GM23338 (cell line): Measurements from ENCODE around the gene TLR1. TPM values are rescaled to one million over a fixed set of nuclear protein-coding genes. Genes with fewer than 3 reads are reported as not detected.

Experiments
- ATAC-seq: fragments of 200-7000 bp; cut with Tn5 transposase; 3 replicates; pipeline ENCODE4 v1.9.1; 2020
- DNase-seq: peaks from one replicate; pipeline ENCODE4 v3.0.0-alpha.2; 2015; ENCODE audit warnings: low spot score
- H2AFZ ChIP-seq: fragments of 200-600 bp; sonication (generic); 2 replicates; pipeline ENCODE4 v1.8.0; 2016; ENCODE audit warnings: antibody characterized with exemption, mild to moderate bottlenecking, moderate library complexity
- H3F3A ChIP-seq: fragments of 200-600 bp; sonication (generic); replicated peaks from 2 replicates; pipeline ENCODE4 v1.8.0; 2017; ENCODE audit warnings: antibody characterized with exemption, mixed run types, low read depth
- H3K27ac ChIP-seq: fragments of 200-600 bp; sonication (generic); 2 replicates; pipeline ENCODE4 v1.6.1; 2016; ENCODE audit warnings: low read depth
- H3K27me3 ChIP-seq: fragments of 200-600 bp; sonication (generic); 2 replicates; pipeline ENCODE4 v1.8.0; 2016; ENCODE audit warnings: mild to moderate bottlenecking, mixed run types, moderate library complexity; ENCODE audit not compliant: insufficient read depth
- H3K36me3 ChIP-seq: fragments of 200-600 bp; sonication (generic); 2 replicates; pipeline ENCODE4 v1.8.0; 2016; ENCODE audit warnings: mild to moderate bottlenecking; ENCODE audit not compliant: insufficient read depth
- H3K4me1 ChIP-seq: fragments of 200-600 bp; sonication (generic); 2 replicates; pipeline ENCODE4 v1.8.0; 2016; ENCODE audit warnings: mild to moderate bottlenecking, moderate library complexity; ENCODE audit not compliant: insufficient read depth
- H3K4me2 ChIP-seq: fragments of 200-600 bp; sonication (generic); 2 replicates; pipeline ENCODE4 v1.7.1; 2017; ENCODE audit warnings: mixed run types
- H3K4me3 ChIP-seq: fragments of 200-600 bp; sonication (generic); 2 replicates; pipeline ENCODE4 v1.6.1; 2016; ENCODE audit warnings: mixed run types
- H3K79me2 ChIP-seq: fragments of 200-600 bp; sonication (generic); replicated peaks from 2 replicates; pipeline ENCODE4 v1.8.0; 2017; ENCODE audit warnings: mild to moderate bottlenecking; ENCODE audit not compliant: insufficient read depth
- H3K9me2 ChIP-seq: fragments of 200-600 bp; sonication (generic); 2 replicates; pipeline ENCODE4 v1.8.0; 2017; ENCODE audit not compliant: insufficient read depth
- H4K20me1 ChIP-seq: fragments of 200-600 bp; sonication (generic); replicated peaks from 2 replicates; pipeline ENCODE4 v1.8.0; 2017; ENCODE audit warnings: mild to moderate bottlenecking; ENCODE audit not compliant: insufficient read depth
- H3K27ac Mint-ChIP-seq: 2 replicates; pipeline ENCODE4 v1.8.0; 2020; ENCODE audit warnings: inconsistent platforms, mild to moderate bottlenecking, moderate library complexity, mixed read lengths
- H3K27me3 Mint-ChIP-seq: 3 replicates; pipeline ENCODE4 v1.8.0; 2022; ENCODE audit warnings: low read depth, mild to moderate bottlenecking, moderate library complexity, mixed read lengths, inconsistent platforms; ENCODE audit not compliant: insufficient read depth, poor library complexity
- H3K36me3 Mint-ChIP-seq: 3 replicates; pipeline ENCODE4 v1.8.0; 2021; ENCODE audit warnings: low read depth, mild to moderate bottlenecking, inconsistent platforms, moderate library complexity, mixed read lengths
- H3K4me1 Mint-ChIP-seq: 3 replicates; pipeline ENCODE4 v1.8.0; 2020; ENCODE audit warnings: mild to moderate bottlenecking, inconsistent platforms, mixed read lengths
- H3K4me3 Mint-ChIP-seq: 3 replicates; pipeline ENCODE4 v1.8.0; 2021; ENCODE audit warnings: moderate library complexity, mild to moderate bottlenecking, inconsistent platforms, mixed read lengths
- H3K9me3 Mint-ChIP-seq: 3 replicates; pipeline ENCODE4 v1.8.0; 2020; ENCODE audit warnings: moderate library complexity, mild to moderate bottlenecking, inconsistent platforms, mixed read lengths
- CREB1 ChIP-seq: fragments of 250-450 bp; sonication (Bioruptor Pico); IDR thresholded peaks from 2 replicates; pipeline ENCODE4 v1.5.0; 2020; ENCODE audit warnings: low read depth, mild to moderate bottlenecking, moderate library complexity
- CTCF ChIP-seq, 2 experiments: fragments of 200-600 bp in 1 of 2; sonication (generic) in 1 of 2; conservative IDR thresholded peaks; 2 replicates each; pipeline versions ENCODE4 v1.5.1 to v1.6.1; 2016 to 2017; ENCODE audit warnings: antibody characterized with exemption in 2 of 2, low read depth in 2 of 2, mild to moderate bottlenecking in 2 of 2, moderate library complexity in 1 of 2
- ETS1 ChIP-seq: IDR thresholded peaks from 2 replicates; pipeline ENCODE4 v1.6.1; 2016; ENCODE audit warnings: antibody characterized with exemption
- EZH2 ChIP-seq: fragments of 200-600 bp; sonication (generic); IDR thresholded peaks from one replicate; pipeline ENCODE4 v1.8.0; 2017; ENCODE audit warnings: antibody characterized with exemption, mild to moderate bottlenecking, low read depth; ENCODE audit not compliant: unreplicated experiment
- EZH2phosphoT487 ChIP-seq: fragments of 200-600 bp; sonication (generic); IDR thresholded peaks from one replicate; pipeline ENCODE4 v1.8.1; 2018; ENCODE audit warnings: antibody characterized with exemption; ENCODE audit not compliant: unreplicated experiment
- JUNB ChIP-seq: IDR thresholded peaks from one replicate; pipeline ENCODE4 v1.6.1; 2016; ENCODE audit warnings: antibody characterized with exemption; ENCODE audit not compliant: unreplicated experiment
- NANOG ChIP-seq: IDR thresholded peaks from 2 replicates; pipeline ENCODE4 v1.6.1; 2016; ENCODE audit warnings: antibody characterized with exemption, borderline replicate concordance
- POLR2AphosphoS5 ChIP-seq: IDR thresholded peaks from 2 replicates; pipeline ENCODE4 v1.6.1; 2016; ENCODE audit warnings: antibody characterized with exemption, low read depth
- REST ChIP-seq: IDR thresholded peaks from one replicate; pipeline ENCODE4 v1.6.1; 2018; ENCODE audit warnings: antibody characterized with exemption; ENCODE audit not compliant: unreplicated experiment
- STAT1 ChIP-seq: IDR thresholded peaks from one replicate; pipeline ENCODE4 v1.6.1; 2016; ENCODE audit warnings: antibody characterized with exemption; ENCODE audit not compliant: unreplicated experiment
- ZNF114 ChIP-seq: fragments of 250-450 bp; sonication (Bioruptor Pico); IDR thresholded peaks from 2 replicates; pipeline ENCODE4 v1.5.0; 2020; ENCODE audit warnings: mild to moderate bottlenecking, moderate library complexity
- ZNF331 ChIP-seq: fragments of 250-450 bp; sonication (Bioruptor Pico); IDR thresholded peaks from 2 replicates; pipeline ENCODE4 v1.5.0; 2020; ENCODE audit warnings: low read depth, mild to moderate bottlenecking, moderate library complexity
- polyA plus RNA-seq: library from polyadenylated mRNA; unstranded; fragments of >200 nt; fragmentation: Nextera tagmentation; extraction: Ambion mirVana; gene quantifications from 2 replicates; pipeline ENCODE4 v1.2.1, GENCODE V29; 2016
- total RNA-seq: library from RNA; depleted of rRNA; stranded (reverse); fragments of >200 nt; shearing (Covaris generic); gene quantifications from 2 replicates; pipeline ENCODE4 v1.2.3, GENCODE V29; 2014
- TF ChIP-seq, protein P1 (sequence below): fragments of 250-450 bp; sonication (Bioruptor Pico); IDR thresholded peaks from 2 replicates; pipeline ENCODE4 v1.5.0; 2020; ENCODE audit warnings: mild to moderate bottlenecking, moderate library complexity

TLR1 gene
- total and polyA plus RNA-seq, 2 experiments from 2014 or later = 0.07 TPM; not detected in 1

- Mint-ChIP-seq H3K27ac (no peak overlapping the region), H3K27me3 (peaks cover 1% of the 10 kb centered on the region), H3K4me1 (no peaks in the 10 kb centered on the region), H3K4me3 (no peak overlapping the region), H3K9me3 (peaks cover 3% of the 10 kb centered on the region; the same call in 2 of the 3 replicates), H3K36me3 (no peaks in the 10 kb centered on the region)
- Histone ChIP-seq H3K36me3 (no peaks in the 10 kb centered on the region), H3F3A (no peaks in the 10 kb centered on the region), H2AFZ (no peak overlapping the region), H3K27ac (no peak overlapping the region), H3K79me2 (no peaks in the 10 kb centered on the region), H3K4me3 (no peak overlapping the region), H3K9me2 (0 out of 2 replicates have a peak, but pooled peaks cover 9% of the 10 kb centered on the region), H4K20me1 (no peaks in the 10 kb centered on the region), H3K4me2 (no peak overlapping the region), H3K27me3 (no peaks in the 10 kb centered on the region), H3K4me1 (no peaks in the 10 kb centered on the region)
- DNase-seq (no peak), ATAC-seq (no peak)
- TF ChIP-seq CREB1 (CRISPR knock-in tag) (no peak), POLR2AphosphoS5 (no peak), JUNB (no peak), NANOG (no peak), EZH2 (no peak), ETS1 (no peak), CTCF (conservative IDR thresholded peaks at IDR 0.05; ENCODE audit: low read depth in 2 of 2) (no peak), REST (no peak), EZH2phosphoT487 (no peak), ZNF114 (CRISPR knock-in tag) (no peak), STAT1 (no peak), ZNF331 (no peak)
- TF ChIP-seq, protein P1, sequence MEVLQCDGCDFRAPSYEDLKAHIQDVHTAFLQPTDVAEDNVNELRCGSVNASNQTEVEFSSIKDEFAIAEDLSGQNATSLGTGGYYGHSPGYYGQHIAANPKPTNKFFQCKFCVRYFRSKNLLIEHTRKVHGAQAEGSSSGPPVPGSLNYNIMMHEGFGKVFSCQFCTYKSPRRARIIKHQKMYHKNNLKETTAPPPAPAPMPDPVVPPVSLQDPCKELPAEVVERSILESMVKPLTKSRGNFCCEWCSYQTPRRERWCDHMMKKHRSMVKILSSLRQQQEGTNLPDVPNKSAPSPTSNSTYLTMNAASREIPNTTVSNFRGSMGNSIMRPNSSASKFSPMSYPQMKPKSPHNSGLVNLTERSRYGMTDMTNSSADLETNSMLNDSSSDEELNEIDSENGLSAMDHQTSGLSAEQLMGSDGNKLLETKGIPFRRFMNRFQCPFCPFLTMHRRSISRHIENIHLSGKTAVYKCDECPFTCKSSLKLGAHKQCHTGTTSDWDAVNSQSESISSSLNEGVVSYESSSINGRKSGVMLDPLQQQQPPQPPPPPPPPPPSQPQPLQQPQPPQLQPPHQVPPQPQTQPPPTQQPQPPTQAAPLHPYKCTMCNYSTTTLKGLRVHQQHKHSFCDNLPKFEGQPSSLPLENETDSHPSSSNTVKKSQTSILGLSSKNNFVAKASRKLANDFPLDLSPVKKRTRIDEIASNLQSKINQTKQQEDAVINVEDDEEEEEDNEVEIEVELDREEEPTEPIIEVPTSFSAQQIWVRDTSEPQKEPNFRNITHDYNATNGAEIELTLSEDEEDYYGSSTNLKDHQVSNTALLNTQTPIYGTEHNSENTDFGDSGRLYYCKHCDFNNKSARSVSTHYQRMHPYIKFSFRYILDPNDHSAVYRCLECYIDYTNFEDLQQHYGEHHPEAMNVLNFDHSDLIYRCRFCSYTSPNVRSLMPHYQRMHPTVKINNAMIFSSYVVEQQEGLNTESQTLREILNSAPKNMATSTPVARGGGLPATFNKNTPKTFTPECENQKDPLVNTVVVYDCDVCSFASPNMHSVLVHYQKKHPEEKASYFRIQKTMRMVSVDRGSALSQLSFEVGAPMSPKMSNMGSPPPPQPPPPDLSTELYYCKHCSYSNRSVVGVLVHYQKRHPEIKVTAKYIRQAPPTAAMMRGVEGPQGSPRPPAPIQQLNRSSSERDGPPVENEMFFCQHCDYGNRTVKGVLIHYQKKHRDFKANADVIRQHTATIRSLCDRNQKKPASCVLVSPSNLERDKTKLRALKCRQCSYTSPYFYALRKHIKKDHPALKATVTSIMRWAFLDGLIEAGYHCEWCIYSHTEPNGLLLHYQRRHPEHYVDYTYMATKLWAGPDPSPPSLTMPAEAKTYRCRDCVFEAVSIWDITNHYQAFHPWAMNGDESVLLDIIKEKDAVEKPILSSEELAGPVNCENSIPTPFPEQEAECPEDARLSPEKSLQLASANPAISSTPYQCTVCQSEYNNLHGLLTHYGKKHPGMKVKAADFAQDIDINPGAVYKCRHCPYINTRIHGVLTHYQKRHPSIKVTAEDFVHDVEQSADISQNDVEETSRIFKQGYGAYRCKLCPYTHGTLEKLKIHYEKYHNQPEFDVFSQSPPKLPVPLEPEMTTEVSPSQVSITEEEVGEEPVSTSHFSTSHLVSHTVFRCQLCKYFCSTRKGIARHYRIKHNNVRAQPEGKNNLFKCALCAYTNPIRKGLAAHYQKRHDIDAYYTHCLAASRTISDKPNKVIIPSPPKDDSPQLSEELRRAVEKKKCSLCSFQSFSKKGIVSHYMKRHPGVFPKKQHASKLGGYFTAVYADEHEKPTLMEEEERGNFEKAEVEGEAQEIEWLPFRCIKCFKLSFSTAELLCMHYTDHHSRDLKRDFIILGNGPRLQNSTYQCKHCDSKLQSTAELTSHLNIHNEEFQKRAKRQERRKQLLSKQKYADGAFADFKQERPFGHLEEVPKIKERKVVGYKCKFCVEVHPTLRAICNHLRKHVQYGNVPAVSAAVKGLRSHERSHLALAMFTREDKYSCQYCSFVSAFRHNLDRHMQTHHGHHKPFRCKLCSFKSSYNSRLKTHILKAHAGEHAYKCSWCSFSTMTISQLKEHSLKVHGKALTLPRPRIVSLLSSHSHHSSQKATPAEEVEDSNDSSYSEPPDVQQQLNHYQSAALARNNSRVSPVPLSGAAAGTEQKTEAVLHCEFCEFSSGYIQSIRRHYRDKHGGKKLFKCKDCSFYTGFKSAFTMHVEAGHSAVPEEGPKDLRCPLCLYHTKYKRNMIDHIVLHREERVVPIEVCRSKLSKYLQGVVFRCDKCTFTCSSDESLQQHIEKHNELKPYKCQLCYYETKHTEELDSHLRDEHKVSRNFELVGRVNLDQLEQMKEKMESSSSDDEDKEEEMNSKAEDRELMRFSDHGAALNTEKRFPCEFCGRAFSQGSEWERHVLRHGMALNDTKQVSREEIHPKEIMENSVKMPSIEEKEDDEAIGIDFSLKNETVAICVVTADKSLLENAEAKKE (CRISPR knock-in tag) = no peak
Measured at GRCh38 chr4:38774181-38774955, 30.2 kb downstream of the TLR1 start.
